Parathyroid adenoma (tissue), 2 donors: ENCODE measurements around the gene SHC1.

Source experiments
- H2AFZ ChIP-seq: fragments of 300-600 bp; sonication (generic); one replicate; pipeline ENCODE4 v1.7.0; 2017; ENCODE audit warnings: antibody characterized with exemption, mild to moderate bottlenecking
- H3K27ac ChIP-seq: fragments of 300-600 bp; sonication (generic); one replicate; pipeline ENCODE4 v1.7.0; 2017
- H3K27me3 ChIP-seq: fragments of 300-600 bp; sonication (generic); one replicate; pipeline ENCODE4 v1.7.0; 2017; ENCODE audit warnings: low read length; ENCODE audit not compliant: control insufficient read depth, insufficient read depth
- H3K36me3 ChIP-seq: fragments of 300-600 bp; sonication (generic); one replicate; pipeline ENCODE4 v1.7.0; 2017; ENCODE audit warnings: low read length; ENCODE audit not compliant: control insufficient read depth, insufficient read depth
- H3K4me1 ChIP-seq: fragments of 300-600 bp; sonication (generic); one replicate; pipeline ENCODE4 v1.7.0; 2017; ENCODE audit warnings: control low read depth
- H3K4me2 ChIP-seq: fragments of 300-600 bp; sonication (generic); one replicate; pipeline ENCODE4 v1.7.0; 2017; ENCODE audit warnings: low read length
- H3K4me3 ChIP-seq: fragments of 300-600 bp; sonication (generic); one replicate; pipeline ENCODE4 v1.7.0; 2017; ENCODE audit warnings: low read depth, low read length
- H3K79me2 ChIP-seq: fragments of 300-600 bp; sonication (generic); one replicate; pipeline ENCODE4 v1.7.0; 2017; ENCODE audit warnings: control low read depth
- H3K9ac ChIP-seq: fragments of 300-600 bp; sonication (generic); one replicate; pipeline ENCODE4 v1.7.0; 2017; ENCODE audit warnings: mild to moderate bottlenecking
- H3K9me3 ChIP-seq: fragments of 300-600 bp; sonication (generic); one replicate; pipeline ENCODE4 v1.7.0; 2017; ENCODE audit warnings: low read length; ENCODE audit not compliant: control insufficient read depth
- TF ChIP-seq, protein P1 (sequence below): fragments of 300-600 bp; sonication (generic); IDR thresholded peaks from one replicate; pipeline ENCODE4 v1.7.0; 2017; ENCODE audit warnings: antibody characterized with exemption, mild to moderate bottlenecking
- donor health status: primary hyperparathyroidism.

The SHC1 gene

DNA sequence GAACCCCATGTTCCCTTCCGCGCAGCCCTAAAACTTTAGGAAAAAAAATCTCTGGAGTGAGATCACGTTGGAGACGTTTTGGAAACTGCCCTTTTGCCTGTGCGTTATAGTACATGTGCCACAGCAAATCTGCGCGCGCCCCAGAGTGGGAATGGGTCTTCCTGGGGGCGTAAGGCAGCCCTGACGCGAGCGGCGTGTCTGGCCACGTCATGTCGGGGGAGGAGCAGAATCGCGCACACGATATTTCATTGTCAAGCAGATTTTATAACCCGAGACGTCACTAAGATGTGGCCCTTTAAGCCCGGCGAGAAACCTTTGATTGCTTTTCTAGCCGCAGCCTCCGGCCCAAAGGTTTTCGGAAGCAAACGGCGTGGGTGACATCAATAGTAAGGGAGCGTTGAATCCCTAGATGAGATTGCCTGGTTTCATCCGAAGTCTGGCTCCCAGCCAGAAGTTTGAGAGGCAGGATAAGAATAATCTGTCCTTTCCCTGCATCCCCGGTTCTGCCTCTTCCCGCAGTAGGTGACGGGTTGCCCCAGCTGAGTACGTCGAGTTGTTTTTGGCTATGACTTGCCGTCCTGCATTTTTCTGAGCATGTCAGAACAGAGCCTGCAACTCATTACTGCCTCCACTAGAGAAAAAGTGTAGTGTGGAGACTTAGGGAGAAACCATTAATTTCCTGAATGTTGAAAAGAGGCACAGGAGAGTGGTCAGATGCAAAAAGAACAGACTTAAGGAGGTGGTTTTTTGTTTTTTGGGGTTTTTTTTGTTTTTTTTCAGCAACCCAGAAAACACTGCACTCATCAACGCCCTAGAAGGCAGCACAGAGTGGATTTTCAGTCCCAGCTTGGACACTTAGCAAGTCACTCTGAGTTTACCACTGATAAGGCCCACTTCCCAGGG is 33.2 kb downstream of the SHC1 start:
- Histone ChIP-seq H3K4me2 (peak overlapping the region; percentile 80), H2AFZ (peak overlapping the region; percentile 85), H3K27me3 (no peaks in the 10 kb centered on the region), H3K79me2 (no peaks in the 10 kb centered on the region), H3K36me3 (no peaks in the 10 kb centered on the region), H3K9me3 (no peaks in the 10 kb centered on the region), H3K27ac (peak overlapping the region; percentile 99), H3K4me1 (peaks cover 24% of the 10 kb centered on the region), H3K4me3 (peak overlapping the region; percentile 88), H3K9ac (peak overlapping the region; percentile 61)
- TF ChIP-seq, protein P1, sequence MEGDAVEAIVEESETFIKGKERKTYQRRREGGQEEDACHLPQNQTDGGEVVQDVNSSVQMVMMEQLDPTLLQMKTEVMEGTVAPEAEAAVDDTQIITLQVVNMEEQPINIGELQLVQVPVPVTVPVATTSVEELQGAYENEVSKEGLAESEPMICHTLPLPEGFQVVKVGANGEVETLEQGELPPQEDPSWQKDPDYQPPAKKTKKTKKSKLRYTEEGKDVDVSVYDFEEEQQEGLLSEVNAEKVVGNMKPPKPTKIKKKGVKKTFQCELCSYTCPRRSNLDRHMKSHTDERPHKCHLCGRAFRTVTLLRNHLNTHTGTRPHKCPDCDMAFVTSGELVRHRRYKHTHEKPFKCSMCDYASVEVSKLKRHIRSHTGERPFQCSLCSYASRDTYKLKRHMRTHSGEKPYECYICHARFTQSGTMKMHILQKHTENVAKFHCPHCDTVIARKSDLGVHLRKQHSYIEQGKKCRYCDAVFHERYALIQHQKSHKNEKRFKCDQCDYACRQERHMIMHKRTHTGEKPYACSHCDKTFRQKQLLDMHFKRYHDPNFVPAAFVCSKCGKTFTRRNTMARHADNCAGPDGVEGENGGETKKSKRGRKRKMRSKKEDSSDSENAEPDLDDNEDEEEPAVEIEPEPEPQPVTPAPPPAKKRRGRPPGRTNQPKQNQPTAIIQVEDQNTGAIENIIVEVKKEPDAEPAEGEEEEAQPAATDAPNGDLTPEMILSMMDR: peak; percentile 13

DNA sequence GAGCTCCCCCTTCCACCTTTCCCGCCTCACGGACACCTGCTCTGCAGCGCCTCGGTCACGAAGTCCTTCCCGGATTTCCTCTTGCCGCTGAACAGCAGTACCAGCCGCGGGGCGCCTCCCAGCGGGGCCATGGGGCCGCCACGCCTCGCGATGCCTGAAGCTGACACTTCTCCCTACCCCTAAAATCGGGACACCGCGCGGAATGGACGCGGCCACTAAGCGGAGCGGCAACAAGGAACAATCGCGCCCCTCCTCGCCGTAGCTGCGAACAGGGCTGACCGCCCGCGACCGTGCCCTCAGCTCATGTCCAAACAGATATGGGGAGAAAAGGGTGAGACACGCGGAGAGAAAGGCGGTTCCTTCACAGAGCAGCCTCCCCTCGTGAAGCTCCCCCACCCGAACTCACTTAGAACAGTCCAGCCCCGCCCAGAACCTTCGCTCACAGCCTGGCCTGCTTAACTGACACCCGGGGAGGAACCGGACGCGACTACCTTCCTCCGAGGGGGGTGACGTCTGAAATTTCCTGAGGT is 33.9 kb downstream of the SHC1 start, which contains the start of gene PMVK:
Gene PMVK, minus strand, starts transcription at position 165 of the 530 bp plus-strand sequence. Its CDS starts 34 bp downstream, at position 131.
- peak within 1 kb of the TSS; percentile 80 for H3K4me2 ChIP-seq
- H3K4me3 ChIP-seq: peak within 1 kb of the TSS; percentile 88
- peak within 1 kb of the TSS; percentile 61 for H3K9ac ChIP-seq
- no peaks in the 10 kb centered on the region for H3K79me2 ChIP-seq
- H3K27ac ChIP-seq: peak within 1 kb of the TSS; percentile 99
- no peaks in the 10 kb centered on the region for H3K27me3 ChIP-seq
- no peaks in the 10 kb centered on the region for H3K9me3 ChIP-seq
- H3K36me3 ChIP-seq: no peaks in the 10 kb centered on the region
- TF ChIP-seq, protein P1: peak; percentile 42
- peak within 1 kb of the TSS; percentile 85 for H2AFZ ChIP-seq
- peaks cover 17% of the 10 kb centered on the region for H3K4me1 ChIP-seq

GRCh38 chr1:154935749-154936554 is 34.6 kb downstream of the SHC1 start:
- H3K9ac ChIP-seq: no peak overlapping the region
- peak overlapping the region; percentile 88 for H3K4me3 ChIP-seq
- H3K27me3 ChIP-seq: no peaks in the 10 kb centered on the region
- no peaks in the 10 kb centered on the region for H3K9me3 ChIP-seq
- no peaks in the 10 kb centered on the region for H3K36me3 ChIP-seq
- TF ChIP-seq, protein P1: no peak
- peak overlapping the region; percentile 80 for H3K4me2 ChIP-seq
- H3K27ac ChIP-seq: peak overlapping the region; percentile 99
- peak overlapping the region; percentile 85 for H2AFZ ChIP-seq
- no peaks in the 10 kb centered on the region for H3K79me2 ChIP-seq
- peaks cover 11% of the 10 kb centered on the region for H3K4me1 ChIP-seq

- no peaks in the 10 kb centered on the region for H3K9me3 ChIP-seq
- H3K4me3 ChIP-seq: no peak overlapping the region
Measured at GRCh38 chr1:154934358-154934948, 36.1 kb downstream of the SHC1 start.

More at GRCh38 chr1:154934358-154934948, 36.1 kb downstream of the SHC1 start:
- Histone ChIP-seq H3K4me1 (peaks cover 11% of the 10 kb centered on the region), H3K79me2 (no peaks in the 10 kb centered on the region), H3K27me3 (no peaks in the 10 kb centered on the region), H2AFZ (no peak overlapping the region), H3K4me2 (no peak overlapping the region), H3K9ac (no peak overlapping the region), H3K36me3 (no peaks in the 10 kb centered on the region), H3K27ac (no peak overlapping the region)
- TF ChIP-seq, protein P1: no peak
